HG03064 (cell line): ENCODE measurements around the gene NNT.

Experiments used
- ATAC-seq: cut with Tn5 transposase; IDR thresholded peaks from one replicate; pipeline ENCODE4 v1.9.1; 2021; ENCODE audit warnings: low read depth; ENCODE audit not compliant: unreplicated experiment

Gene NNT

GRCh38 chr5:43622074-43622473, 19.1 kb downstream of the NNT start:
- no peak for ATAC-seq

GRCh38 chr5:43623048-43623680, 20.2 kb downstream of the NNT start:
- no peak for ATAC-seq

GRCh38 chr5:43627028-43627427, 24.0 kb downstream of the NNT start:
- no peak for ATAC-seq

- peak; percentile 85 for ATAC-seq
Measured at GRCh38 chr5:43631182-43631910, 28.4 kb downstream of the NNT start.

GRCh38 chr5:43634621-43635020, 31.6 kb downstream of the NNT start:
- ATAC-seq, result no peak

GRCh38 chr5:43635374-43635773, 32.4 kb downstream of the NNT start:
- ATAC-seq, result no peak

- no peak for ATAC-seq
Measured at GRCh38 chr5:43636076-43636475, 33.1 kb downstream of the NNT start.

- no peak for ATAC-seq
Measured at GRCh38 chr5:43637416-43637815, 34.4 kb downstream of the NNT start.

GRCh38 chr5:43638107-43638506, 35.1 kb downstream of the NNT start:
- no peak for ATAC-seq

GRCh38 chr5:43638546-43638945, 35.6 kb downstream of the NNT start:
- ATAC-seq, result no peak

GRCh38 chr5:43639566-43639965, 36.6 kb downstream of the NNT start:
- ATAC-seq, result no peak

- no peak for ATAC-seq
Measured at GRCh38 chr5:43642428-43642827, 39.4 kb downstream of the NNT start.

GRCh38 chr5:43643327-43643726, 40.3 kb downstream of the NNT start:
- ATAC-seq, result no peak

- no peak for ATAC-seq
Measured at GRCh38 chr5:43643750-43644149, 40.8 kb downstream of the NNT start.

GRCh38 chr5:43646992-43647391, 44.0 kb downstream of the NNT start:
- no peak for ATAC-seq

- no peak for ATAC-seq
Measured at GRCh38 chr5:43647789-43648188, 44.8 kb downstream of the NNT start.

- no peak for ATAC-seq
Measured at GRCh38 chr5:43648499-43649124, 45.6 kb downstream of the NNT start.

GRCh38 chr5:43649256-43649655, 46.3 kb downstream of the NNT start:
- no peak for ATAC-seq

GRCh38 chr5:43652537-43653302, 49.7 kb downstream of the NNT start:
- ATAC-seq, result no peak

GRCh38 chr5:43658509-43658908, 55.5 kb downstream of the NNT start:
- no peak for ATAC-seq

- ATAC-seq, result no peak
Measured at GRCh38 chr5:43659075-43659474, 56.1 kb downstream of the NNT start.
